Ishikawa (cell line): ENCODE measurements around the gene FGF14.

Experiments used
- CEBPB ChIP-seq: IDR thresholded peaks from 2 replicates; pipeline ENCODE4 v1.6.1; 2012
- CREB1 ChIP-seq: IDR thresholded peaks from 2 replicates; pipeline ENCODE4 v1.6.1; 2012; ENCODE audit warnings: low read depth
- EGR1 ChIP-seq: IDR thresholded peaks from 2 replicates; pipeline ENCODE4 v1.6.1; 2012
- EP300 ChIP-seq: IDR thresholded peaks from 2 replicates; pipeline ENCODE4 v1.6.1; 2012; ENCODE audit warnings: borderline replicate concordance
- NFIC ChIP-seq: IDR thresholded peaks from 2 replicates; pipeline ENCODE4 v1.6.1; 2012
- RAD21 ChIP-seq: IDR thresholded peaks from 2 replicates; pipeline ENCODE4 v1.6.1; 2012; ENCODE audit warnings: low read depth
- TAF1 ChIP-seq: IDR thresholded peaks from 2 replicates; pipeline ENCODE4 v1.6.1; 2012; ENCODE audit warnings: low read depth, mild to moderate bottlenecking
- TEAD4 ChIP-seq: IDR thresholded peaks from 2 replicates; pipeline ENCODE4 v1.6.1; 2012
- YY1 ChIP-seq: IDR thresholded peaks from 2 replicates; pipeline ENCODE4 v1.6.1; 2012; ENCODE audit warnings: low read depth
- ZBTB7A ChIP-seq: IDR thresholded peaks from 2 replicates; pipeline ENCODE4 v1.6.1; 2012; ENCODE audit warnings: low read depth
- TF ChIP-seq, protein P1 (sequence below): IDR thresholded peaks from 2 replicates; pipeline ENCODE4 v1.6.1; 2012
- TF ChIP-seq, protein P2 (sequence below): IDR thresholded peaks from 2 replicates; pipeline ENCODE4 v1.6.1; 2012; ENCODE audit warnings: low read depth, mild to moderate bottlenecking
- TF ChIP-seq, protein P3 (sequence below): IDR thresholded peaks from 2 replicates; pipeline ENCODE4 v1.6.1; 2012

DNA sequence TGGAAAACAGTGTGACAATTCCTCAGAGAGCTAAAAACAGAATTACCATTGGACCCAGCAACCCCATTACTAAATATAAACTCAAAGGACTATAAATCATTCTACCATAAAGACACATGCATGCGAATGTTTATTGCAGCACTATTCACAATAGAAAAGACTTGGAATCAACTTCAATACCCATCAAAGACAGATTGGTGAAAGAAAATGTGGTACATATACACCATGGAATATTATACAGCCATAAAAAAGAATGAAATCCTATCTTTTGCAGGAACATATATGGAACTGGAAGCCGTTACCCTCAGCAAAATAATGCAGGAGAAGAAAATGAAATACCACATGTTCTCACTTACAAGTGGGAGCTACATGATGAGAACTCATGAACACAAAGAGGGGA is 20.8 kb upstream of the FGF14 start:
- TF ChIP-seq CEBPB = no peak
- no peak for TF ChIP-seq YY1
- TF ChIP-seq TEAD4 = no peak
- TF ChIP-seq RAD21 = no peak
- TF ChIP-seq EGR1 = no peak
- no peak for TF ChIP-seq TAF1
- TF ChIP-seq, protein P1, sequence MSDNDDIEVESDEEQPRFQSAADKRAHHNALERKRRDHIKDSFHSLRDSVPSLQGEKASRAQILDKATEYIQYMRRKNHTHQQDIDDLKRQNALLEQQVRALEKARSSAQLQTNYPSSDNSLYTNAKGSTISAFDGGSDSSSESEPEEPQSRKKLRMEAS = no peak
- no peak for TF ChIP-seq ZBTB7A
- TF ChIP-seq EP300 = no peak
- TF ChIP-seq, protein P2, sequence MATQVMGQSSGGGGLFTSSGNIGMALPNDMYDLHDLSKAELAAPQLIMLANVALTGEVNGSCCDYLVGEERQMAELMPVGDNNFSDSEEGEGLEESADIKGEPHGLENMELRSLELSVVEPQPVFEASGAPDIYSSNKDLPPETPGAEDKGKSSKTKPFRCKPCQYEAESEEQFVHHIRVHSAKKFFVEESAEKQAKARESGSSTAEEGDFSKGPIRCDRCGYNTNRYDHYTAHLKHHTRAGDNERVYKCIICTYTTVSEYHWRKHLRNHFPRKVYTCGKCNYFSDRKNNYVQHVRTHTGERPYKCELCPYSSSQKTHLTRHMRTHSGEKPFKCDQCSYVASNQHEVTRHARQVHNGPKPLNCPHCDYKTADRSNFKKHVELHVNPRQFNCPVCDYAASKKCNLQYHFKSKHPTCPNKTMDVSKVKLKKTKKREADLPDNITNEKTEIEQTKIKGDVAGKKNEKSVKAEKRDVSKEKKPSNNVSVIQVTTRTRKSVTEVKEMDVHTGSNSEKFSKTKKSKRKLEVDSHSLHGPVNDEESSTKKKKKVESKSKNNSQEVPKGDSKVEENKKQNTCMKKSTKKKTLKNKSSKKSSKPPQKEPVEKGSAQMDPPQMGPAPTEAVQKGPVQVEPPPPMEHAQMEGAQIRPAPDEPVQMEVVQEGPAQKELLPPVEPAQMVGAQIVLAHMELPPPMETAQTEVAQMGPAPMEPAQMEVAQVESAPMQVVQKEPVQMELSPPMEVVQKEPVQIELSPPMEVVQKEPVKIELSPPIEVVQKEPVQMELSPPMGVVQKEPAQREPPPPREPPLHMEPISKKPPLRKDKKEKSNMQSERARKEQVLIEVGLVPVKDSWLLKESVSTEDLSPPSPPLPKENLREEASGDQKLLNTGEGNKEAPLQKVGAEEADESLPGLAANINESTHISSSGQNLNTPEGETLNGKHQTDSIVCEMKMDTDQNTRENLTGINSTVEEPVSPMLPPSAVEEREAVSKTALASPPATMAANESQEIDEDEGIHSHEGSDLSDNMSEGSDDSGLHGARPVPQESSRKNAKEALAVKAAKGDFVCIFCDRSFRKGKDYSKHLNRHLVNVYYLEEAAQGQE = no peak
- no peak for TF ChIP-seq CREB1
- no peak for TF ChIP-seq NFIC
- TF ChIP-seq, protein P3, sequence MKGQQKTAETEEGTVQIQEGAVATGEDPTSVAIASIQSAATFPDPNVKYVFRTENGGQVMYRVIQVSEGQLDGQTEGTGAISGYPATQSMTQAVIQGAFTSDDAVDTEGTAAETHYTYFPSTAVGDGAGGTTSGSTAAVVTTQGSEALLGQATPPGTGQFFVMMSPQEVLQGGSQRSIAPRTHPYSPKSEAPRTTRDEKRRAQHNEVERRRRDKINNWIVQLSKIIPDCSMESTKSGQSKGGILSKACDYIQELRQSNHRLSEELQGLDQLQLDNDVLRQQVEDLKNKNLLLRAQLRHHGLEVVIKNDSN = no peak
